ENCODE data around the gene PAPLN.

- no peak for TF ChIP-seq EP300 (IDR thresholded peaks at IDR 0.05)
- no peak for TF ChIP-seq CTCF (IDR thresholded peaks at IDR 0.05)
- TF ChIP-seq POLR2A (IDR thresholded peaks at IDR 0.05) = no peak
Measured at GRCh38 chr14:73231981-73232851, 5.1 kb upstream of the PAPLN start.
